ENCODE data around the gene PPP2R5E.
A peak's percentile ranks its signal among the peaks of the same experiment; 100 is the strongest.

Gene PPP2R5E

DNA sequence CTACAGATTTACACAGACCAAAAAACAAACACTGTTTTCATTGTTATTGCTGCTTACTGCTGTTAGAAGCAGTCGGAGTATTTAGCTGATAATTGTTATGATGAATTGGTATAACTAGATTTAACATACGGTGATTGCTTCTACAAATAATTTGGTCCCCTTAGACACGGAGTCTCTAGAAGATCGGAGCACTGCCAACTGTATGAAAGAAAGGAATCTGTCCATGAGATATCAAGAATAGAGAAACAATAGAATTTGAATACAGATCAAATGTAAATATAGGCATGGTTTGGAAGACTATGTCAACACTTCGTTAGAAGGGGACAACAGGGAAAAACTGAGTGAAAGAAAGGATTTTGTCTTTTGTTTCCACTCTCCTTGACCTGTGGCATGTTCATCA lies 110.9 kb downstream of the PPP2R5E start:
- DNase-seq (ENCODE audit: low spot score), result no peak

DNA sequence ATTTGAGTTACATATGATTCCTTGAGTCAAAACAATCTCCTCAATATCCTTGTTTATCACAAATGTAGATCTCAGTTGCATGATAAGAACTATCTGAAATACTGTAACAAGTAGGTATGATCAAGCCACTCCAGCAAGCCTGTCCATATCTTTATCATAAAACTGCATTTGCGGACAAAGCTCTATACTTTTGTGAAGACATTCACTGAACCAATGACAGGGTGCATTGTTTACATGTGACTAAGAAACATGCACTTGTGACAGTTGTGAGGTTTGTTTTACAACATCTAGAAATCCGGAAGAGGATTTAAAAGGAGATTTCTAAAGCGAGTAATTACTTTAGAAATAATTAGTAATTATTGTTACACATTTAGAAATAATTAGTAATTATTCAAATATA lies 111.7 kb downstream of the PPP2R5E start:
- peak; percentile 28 for DNase-seq (ENCODE audit: low spot score)

DNA sequence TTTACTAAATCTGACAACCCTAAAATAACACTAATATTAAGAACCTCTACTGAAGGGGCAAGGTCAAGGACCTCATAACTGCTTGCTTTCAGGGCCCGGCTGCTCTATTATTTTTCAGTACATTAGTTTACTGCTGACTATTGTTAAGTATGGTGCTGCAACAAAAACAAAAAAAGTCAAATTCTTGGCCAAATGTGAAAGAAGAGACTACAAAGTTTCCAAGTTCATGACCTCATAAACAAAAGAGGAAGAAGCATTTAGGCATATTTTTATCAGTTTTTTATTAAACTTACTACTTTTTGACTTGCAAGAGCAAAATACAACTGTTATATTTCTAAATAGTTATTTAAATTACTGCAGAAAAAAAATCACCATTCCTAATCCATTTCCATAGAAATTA lies 114.7 kb downstream of the PPP2R5E start:
- DNase-seq (ENCODE audit: low spot score), result no peak

GRCh38 chr14:63426838-63427352 lies 116.3 kb downstream of the PPP2R5E start:
- no peak for DNase-seq (ENCODE audit: low spot score)

GRCh38 chr14:63423889-63424288 lies 119.3 kb downstream of the PPP2R5E start:
- no peak for DNase-seq (ENCODE audit: low spot score)

DNA sequence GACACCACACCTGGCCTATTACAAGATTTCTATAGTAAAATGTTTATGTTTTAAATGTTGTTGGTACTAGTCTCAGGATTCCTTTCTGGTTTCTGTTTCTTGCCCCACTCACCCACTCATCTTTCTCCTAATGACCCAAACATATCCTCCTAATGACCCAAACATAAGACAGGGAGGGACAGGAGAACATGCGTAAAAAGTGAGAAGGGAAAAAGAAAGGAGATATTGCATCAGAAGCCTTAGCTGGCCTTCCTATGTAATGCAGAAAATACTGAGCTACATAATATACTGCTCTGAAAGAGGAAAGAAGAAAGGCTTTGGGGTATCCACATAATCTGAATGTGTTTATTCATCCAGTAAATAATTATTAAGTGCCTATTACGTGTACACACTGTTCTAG lies 119.8 kb downstream of the PPP2R5E start:
- DNase-seq (ENCODE audit: low spot score), result no peak

DNA sequence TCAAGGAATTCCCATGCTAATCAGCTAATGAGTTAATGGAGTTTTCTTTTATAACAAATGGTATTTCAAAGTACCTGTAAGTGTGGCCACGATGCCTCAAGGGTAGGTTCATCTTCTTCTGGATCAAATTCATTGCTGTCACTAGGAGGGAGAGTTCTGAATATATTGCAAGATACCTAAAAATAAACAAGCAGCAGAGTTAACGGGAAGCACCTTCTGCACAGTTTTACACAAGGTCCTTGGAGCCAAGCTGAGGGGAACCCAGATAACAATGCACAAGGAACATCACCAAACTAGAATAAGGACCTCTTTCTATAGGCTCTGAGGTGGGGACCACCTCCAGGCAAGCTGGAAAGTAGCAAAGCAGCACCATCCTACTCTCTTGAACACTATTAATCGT lies 121.3 kb downstream of the PPP2R5E start:
- no peak for DNase-seq (ENCODE audit: low spot score)

- no peak for DNase-seq (ENCODE audit: low spot score)
These were observed 122.0 kb downstream of the PPP2R5E start for GRCh38 chr14:63421226-63421625.

DNA sequence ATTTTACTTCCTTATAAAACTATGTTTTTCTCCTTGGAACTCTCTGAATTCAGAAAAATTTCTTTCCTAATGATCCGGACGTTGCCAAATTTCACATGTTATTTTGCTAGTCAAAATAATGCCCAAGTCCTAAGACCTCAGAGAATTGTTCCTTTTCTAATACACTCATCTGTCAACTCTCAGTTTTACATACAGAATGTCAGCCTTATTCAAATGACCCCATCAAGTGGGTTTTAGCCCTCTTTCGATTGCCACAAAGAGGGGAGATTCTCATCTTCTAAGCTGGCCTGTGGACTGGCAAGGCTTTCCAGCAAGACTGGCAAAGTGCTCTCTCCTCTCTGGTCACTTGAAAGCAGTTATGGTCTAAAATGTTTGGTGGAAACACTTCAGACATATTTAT lies 125.2 kb downstream of the PPP2R5E start:
- no peak for DNase-seq (ENCODE audit: low spot score)

DNA sequence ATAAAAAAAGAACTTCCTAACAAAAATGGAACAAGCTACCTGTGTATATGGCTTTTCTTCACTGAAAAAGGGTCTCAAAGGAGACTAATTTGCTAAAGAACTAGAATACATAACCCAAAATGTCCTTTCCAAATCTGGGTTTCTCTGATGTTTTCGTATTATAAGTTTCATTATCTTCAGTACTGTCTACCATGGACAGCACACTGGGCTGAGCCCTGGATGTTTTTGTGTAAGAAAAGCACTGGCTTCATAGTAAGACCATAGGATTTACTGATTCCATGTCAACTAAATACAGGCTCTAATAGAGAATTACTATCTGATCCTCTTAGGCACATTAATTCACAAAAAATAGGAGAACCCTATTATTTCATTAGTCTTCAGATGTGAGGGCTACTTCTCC lies 130.2 kb downstream of the PPP2R5E start:
- DNase-seq (ENCODE audit: low spot score), result no peak

GRCh38 chr14:63406333-63406732 lies 136.8 kb downstream of the PPP2R5E start:
- DNase-seq (ENCODE audit: low spot score), result no peak

- no peak for DNase-seq (ENCODE audit: low spot score)
These were observed 137.5 kb downstream of the PPP2R5E start for GRCh38 chr14:63405715-63406114.

DNA sequence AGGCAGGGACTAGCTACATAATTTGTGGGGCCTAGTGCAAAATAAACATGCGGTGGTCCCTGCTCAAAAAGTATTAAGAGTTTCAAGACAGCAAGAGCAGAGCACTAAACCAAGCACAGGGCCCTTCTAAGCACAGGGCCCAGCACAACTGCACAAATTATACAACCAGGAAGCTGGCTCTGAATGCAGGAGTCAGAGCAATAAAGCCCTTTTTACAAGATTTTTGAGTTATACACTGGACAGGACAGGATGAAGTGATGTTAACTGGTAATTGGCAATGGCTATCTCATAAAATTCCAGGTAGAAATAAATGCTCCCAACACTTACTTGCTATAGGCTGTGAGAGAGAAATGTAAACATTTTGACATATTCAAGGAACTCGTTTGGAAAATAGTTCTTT lies 138.3 kb downstream of the PPP2R5E start:
- no peak for DNase-seq (ENCODE audit: low spot score)

DNA sequence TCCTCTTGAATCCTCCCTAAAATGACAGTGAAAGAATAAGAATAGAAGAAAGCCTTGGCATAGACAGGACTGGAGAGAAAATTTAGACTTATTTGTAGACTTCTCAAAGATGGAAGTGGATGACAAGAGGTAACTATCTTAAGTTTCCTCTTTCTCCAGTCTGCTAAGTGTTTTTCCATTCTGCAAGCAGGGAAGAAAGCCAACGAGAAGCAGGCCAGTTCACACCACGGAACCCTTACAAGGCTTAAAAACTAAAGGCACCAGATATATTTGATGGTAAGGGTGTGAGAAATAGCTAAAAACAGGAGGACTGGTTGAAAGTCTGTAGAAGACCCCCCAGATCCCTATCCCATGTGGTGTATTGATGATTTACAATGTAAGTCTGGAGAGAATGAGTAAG lies 141.5 kb downstream of the PPP2R5E start:
- no peak for DNase-seq (ENCODE audit: low spot score)

GRCh38 chr14:63398952-63399351 lies 144.2 kb downstream of the PPP2R5E start:
- no peak for DNase-seq (ENCODE audit: low spot score)

- DNase-seq (ENCODE audit: low spot score), result no peak
These were observed 148.3 kb downstream of the PPP2R5E start for GRCh38 chr14:63394841-63395240.

- no peak for DNase-seq (ENCODE audit: low spot score)
These were observed 148.7 kb downstream of the PPP2R5E start for GRCh38 chr14:63394432-63394831.

DNA sequence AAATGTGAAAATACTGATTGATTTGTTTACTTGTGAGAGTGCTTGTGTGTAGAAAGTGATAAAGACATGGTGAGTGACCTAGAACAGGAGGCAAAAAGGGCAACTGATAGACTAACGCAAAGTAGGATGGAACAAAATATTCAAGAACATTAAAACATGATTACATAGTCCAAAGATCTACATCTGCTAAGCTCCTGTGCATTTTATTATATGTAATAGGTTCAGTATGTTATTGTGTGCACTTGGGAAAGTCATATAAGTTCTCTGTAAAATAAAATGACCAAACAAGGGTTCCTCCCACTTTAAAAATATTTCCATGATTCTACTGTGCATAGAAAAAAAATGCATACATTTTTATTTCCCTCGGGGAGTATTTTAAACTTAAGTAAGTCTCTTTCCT lies 150.2 kb downstream of the PPP2R5E start:
- no peak for DNase-seq (ENCODE audit: low spot score)

DNA sequence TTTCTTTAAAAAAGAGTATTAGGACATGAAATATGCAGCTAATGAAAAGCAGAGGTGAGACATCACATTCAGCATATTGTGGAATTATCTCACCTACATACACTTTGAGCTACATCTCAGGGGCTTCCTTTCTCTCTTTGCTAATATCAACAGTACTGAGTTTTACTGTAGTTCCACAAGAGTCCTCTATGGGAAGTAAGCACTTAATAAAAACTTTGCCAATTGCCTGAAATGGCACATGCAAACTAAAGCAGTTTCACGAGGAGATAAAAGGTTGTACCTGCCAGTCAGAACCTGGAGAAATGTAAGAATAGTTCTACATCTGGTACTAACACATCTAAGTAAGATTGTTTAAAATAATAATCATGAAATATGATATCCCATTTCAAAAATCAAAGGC lies 150.9 kb downstream of the PPP2R5E start:
- DNase-seq (ENCODE audit: low spot score), result no peak

GRCh38 chr14:63388766-63389431 lies 154.3 kb downstream of the PPP2R5E start:
- DNase-seq (ENCODE audit: low spot score), result peak; percentile 77

DNA sequence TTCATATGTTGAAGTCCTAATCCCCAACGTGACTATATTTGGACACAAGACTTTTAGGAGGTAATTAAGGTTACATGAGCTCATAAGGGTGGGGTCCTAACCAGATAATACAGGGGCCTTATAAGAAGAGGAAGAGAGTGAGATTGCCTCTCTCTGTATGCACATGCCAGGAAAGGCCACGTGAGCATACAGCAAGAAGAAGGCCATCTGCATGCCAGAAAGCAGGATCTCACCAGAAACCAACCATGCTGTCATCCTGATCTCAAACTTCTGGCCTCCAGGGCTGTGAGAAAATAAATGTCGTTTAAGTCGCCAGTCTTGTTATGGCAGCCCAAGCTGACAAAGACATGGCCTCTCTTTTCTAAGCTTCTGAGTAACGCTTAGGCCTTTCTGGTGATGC lies 155.5 kb downstream of the PPP2R5E start:
- no peak for DNase-seq (ENCODE audit: low spot score)

DNA sequence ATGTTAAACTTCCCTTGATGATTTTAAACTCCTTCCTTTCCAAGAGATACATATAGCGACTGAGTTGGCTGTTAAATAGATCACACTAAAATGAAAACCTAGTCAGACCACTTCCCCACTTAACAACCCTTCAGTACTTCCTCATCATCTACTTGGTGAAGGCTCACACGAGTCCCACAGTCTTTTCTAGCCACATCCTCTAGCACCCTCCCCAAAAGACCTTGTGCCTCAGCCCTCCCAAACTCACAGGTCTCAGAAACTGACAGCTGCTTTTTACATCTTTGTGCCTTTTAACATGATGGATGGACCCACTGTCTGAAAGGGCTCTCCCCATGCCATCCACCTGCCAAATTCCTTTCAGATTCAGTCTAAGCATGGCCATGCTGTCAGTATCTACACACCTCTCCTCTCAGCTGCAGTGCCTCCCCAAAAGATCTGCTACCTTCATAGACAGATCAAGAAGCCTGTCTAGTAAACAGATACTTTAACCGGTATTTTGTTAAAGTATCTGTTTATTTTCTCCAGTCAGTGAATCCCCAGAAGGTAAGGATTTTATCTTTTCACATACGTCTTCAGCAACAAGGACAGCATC lies 159.3 kb downstream of the PPP2R5E start:
- no peak for DNase-seq (ENCODE audit: low spot score)

- DNase-seq (ENCODE audit: low spot score), result no peak
These were observed 164.7 kb downstream of the PPP2R5E start for GRCh38 chr14:63378444-63378843.

DNA sequence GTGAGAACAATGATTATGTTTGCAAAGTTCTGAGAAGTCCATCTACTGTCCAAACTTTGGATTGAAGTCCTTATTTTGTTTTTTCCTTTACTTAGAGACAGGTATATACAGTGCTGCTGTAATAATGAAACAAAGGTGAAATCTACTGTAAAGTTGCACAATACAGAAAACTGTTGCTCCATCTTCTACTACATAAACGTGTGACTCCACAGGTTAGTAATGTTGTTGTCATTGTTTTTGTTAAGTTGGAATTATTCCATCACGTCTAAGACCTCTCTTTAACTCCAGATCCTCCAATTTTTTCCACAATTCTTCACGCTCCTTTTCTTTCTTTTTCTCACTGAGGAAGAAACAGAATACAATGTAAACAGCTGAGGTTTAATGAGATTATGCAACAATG lies 167.4 kb downstream of the PPP2R5E start:
- DNase-seq (ENCODE audit: low spot score), result no peak

Data from Ammon's horn (tissue), 1 donor.